Neutrophil (primary cell): ENCODE results near the gene SLC22A2.

ENCODE experiments used
- H3K27ac ChIP-seq: fragments of 200-600 bp; sonication (generic); 2 replicates; pipeline ENCODE4 v1.5.1; 2016; ENCODE audit warnings: mild to moderate bottlenecking, moderate library complexity
- H3K27me3 ChIP-seq: fragments of 200-600 bp; sonication (generic); 2 replicates; pipeline ENCODE4 v1.6.0; 2016; ENCODE audit warnings: mild to moderate bottlenecking
- H3K36me3 ChIP-seq: fragments of 200-600 bp; sonication (generic); 2 replicates; pipeline ENCODE4 v1.5.1; 2017
- H3K4me1 ChIP-seq, 2 experiments: fragments of 200-600 bp in 1 of 2; sonication (generic) in 1 of 2; 1 replicate in 1 of 2; 2 replicates in 1 of 2; pipeline versions ENCODE4 v1.5.1 to v1.6.1; 2013 to 2016; ENCODE audit warnings: low read depth in 1 of 2, low read length in 1 of 2, mild to moderate bottlenecking in 1 of 2, moderate library complexity in 1 of 2; ENCODE audit not compliant: control insufficient read depth in 1 of 2, insufficient read depth in 1 of 2
- H3K4me3 ChIP-seq, 2 experiments: fragments of 200-600 bp in 1 of 2; sonication (generic) in 1 of 2; 1 replicate in 1 of 2; 2 replicates in 1 of 2; pipeline ENCODE4 v1.5.1; 2013 to 2016; ENCODE audit warnings: low read depth in 1 of 2, low read length in 1 of 2, mild to moderate bottlenecking in 1 of 2, moderate library complexity in 1 of 2
- H3K9me3 ChIP-seq: fragments of 200-600 bp; sonication (generic); 2 replicates; pipeline ENCODE4 v1.5.1; 2016
- TF ChIP-seq, protein P1 (sequence below): fragments of 200-600 bp; sonication (generic); IDR thresholded peaks from 2 replicates; pipeline ENCODE4 v1.5.1; 2016; ENCODE audit warnings: antibody characterized with exemption

Gene SLC22A2

DNA sequence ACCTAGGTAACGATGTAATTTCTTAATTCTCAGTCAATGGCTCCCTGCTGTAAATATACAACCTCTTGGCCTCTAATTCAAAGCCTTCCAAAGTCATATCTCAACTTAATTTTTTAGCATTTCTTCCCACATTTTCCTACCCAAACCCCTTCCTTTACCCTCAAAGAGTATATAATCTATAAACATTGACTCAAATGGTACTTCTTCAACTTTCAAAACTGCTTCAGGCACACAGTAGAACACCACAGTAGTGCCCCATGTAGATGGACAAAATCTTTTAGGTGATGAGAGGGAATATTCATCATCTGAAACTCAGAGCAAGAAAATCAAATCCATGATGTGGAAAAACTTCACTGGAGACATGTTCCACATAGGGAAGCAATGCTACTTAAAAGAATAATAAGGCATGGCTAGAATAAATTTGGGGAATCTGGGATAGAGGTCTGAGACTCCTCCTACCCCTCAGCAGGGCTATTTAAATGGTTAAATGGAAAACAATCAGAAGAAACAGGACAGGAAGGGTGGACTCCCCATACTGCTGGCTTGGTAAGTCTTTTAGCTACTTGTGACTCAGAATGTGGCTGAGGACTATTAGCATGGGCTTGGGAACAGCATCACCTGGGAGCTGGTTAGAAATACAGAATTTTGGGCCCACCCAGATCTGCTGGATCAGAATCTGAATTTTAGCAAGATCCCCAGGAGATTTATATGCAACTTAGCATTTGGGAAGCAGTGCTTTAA lies 6.4 kb downstream of the SLC22A2 start:
- no peaks in the 10 kb centered on the region for H3K27me3 ChIP-seq
- no peak overlapping the region for H3K4me3 ChIP-seq
- H3K27ac ChIP-seq: no peak overlapping the region
- no peaks in the 10 kb centered on the region for H3K9me3 ChIP-seq
- TF ChIP-seq, protein P1, sequence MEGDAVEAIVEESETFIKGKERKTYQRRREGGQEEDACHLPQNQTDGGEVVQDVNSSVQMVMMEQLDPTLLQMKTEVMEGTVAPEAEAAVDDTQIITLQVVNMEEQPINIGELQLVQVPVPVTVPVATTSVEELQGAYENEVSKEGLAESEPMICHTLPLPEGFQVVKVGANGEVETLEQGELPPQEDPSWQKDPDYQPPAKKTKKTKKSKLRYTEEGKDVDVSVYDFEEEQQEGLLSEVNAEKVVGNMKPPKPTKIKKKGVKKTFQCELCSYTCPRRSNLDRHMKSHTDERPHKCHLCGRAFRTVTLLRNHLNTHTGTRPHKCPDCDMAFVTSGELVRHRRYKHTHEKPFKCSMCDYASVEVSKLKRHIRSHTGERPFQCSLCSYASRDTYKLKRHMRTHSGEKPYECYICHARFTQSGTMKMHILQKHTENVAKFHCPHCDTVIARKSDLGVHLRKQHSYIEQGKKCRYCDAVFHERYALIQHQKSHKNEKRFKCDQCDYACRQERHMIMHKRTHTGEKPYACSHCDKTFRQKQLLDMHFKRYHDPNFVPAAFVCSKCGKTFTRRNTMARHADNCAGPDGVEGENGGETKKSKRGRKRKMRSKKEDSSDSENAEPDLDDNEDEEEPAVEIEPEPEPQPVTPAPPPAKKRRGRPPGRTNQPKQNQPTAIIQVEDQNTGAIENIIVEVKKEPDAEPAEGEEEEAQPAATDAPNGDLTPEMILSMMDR: no peak
- no peaks in the 10 kb centered on the region for H3K36me3 ChIP-seq
- no peaks in the 10 kb centered on the region for H3K4me1 ChIP-seq

DNA sequence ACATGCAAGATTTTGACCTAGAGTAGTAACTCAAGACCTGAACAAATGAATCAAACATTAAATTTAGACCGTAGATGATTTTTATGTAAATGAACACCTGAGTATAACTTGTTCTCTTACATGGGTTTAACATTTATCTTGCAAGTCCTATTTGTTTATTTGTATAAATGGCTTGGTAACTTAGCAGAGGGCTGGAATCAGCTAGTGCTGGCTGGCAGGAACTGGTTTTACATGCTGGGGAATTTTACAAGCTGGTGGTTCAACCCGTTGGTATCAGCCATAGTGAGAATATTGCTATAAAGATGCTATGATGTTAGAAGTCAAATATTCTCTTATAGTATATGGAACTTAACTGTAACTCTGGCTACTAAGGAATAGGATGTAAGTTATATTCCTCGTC lies 8.9 kb downstream of the SLC22A2 start:
- Histone ChIP-seq H3K27me3 (no peaks in the 10 kb centered on the region), H3K9me3 (no peaks in the 10 kb centered on the region), H3K27ac (no peak overlapping the region), H3K4me3 (no peak overlapping the region), H3K36me3 (no peaks in the 10 kb centered on the region), H3K4me1 (no peaks in the 10 kb centered on the region)
- TF ChIP-seq, protein P1: no peak

DNA sequence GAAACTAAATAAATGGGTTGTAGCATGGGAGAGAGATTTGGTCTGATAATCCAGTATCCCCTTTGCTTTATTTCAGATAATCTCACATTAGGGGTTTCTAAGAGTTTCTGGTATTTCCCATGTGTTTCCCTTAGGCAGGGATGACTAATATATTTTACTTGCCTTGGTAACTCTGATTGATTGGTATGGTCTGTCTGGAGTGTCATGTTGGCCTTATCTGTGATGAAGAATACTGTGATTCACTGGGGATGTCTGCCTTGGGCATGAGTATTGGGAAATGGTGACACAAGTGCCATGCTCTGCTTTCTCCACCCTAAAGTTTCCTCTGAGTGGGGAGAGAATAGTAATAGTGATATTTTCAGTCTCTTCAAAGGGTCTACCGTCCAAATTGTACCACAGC lies 10.1 kb downstream of the SLC22A2 start:
- no peaks in the 10 kb centered on the region for H3K27me3 ChIP-seq
- no peaks in the 10 kb centered on the region for H3K36me3 ChIP-seq
- H3K9me3 ChIP-seq: no peaks in the 10 kb centered on the region
- H3K4me1 ChIP-seq: no peaks in the 10 kb centered on the region
- no peak overlapping the region for H3K4me3 ChIP-seq
- TF ChIP-seq, protein P1: no peak
- no peak overlapping the region for H3K27ac ChIP-seq

DNA sequence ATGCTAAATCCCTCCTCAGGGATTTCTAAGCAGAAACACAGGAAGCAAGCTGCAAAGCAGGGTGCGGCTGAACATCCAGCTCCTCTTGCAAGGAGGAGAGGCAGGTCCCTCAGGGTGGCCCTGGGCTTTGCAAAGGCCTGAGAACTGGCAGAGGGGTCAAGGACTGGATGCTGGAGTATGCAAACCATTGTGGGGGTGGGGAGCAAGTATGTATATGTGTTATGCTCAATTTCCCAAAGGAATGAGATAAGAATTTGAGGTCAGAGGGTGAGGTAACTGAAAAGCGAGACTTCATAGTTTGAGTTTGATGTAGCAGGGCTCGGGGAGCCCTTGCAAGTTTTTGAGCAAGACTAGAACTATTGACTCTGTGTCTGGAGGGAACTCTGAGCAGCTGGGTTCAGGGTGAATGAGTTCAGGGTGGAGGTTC lies 11.2 kb downstream of the SLC22A2 start:
- Histone ChIP-seq H3K27ac (no peak overlapping the region), H3K27me3 (no peaks in the 10 kb centered on the region), H3K9me3 (no peaks in the 10 kb centered on the region), H3K4me1 (no peaks in the 10 kb centered on the region), H3K4me3 (no peak overlapping the region), H3K36me3 (no peaks in the 10 kb centered on the region)
- TF ChIP-seq, protein P1: no peak

DNA sequence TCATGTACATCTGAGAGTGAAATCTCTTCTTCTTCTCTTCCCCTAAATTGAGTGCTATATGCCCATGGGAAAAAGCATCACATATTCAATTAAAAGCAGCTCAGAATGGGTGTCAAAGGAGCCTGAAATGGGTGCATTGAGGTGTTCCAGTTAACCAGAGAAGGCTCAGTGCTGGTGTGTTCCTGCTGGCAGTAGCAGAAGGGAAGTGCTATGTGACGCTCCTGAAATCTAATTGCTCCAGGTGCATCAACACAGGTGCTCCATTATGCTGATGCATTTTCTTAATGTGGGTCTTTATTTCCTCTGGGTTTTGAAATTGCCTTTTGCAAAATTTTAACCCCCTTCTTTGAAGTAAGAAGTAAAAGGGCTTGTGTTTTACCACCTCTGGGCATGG lies 17.9 kb downstream of the SLC22A2 start:
- Histone ChIP-seq H3K9me3 (no peaks in the 10 kb centered on the region), H3K27me3 (no peaks in the 10 kb centered on the region), H3K4me3 (no peak overlapping the region), H3K4me1 (no peaks in the 10 kb centered on the region), H3K27ac (no peak overlapping the region), H3K36me3 (no peaks in the 10 kb centered on the region)
- TF ChIP-seq, protein P1: no peak
